GM08714 (cell line): ENCODE measurements around the gene RAD50.
"Not testable (repeated sequence)": the region's sequence is repeated elsewhere in the genome, so short reads cannot be mapped to it uniquely, and the experiment has no call there.

Source experiments
- H3K4me3 ChIP-seq: fragments of 200-500 bp; sonication (Bioruptor generic); 2 replicates; pipeline ENCODE4 v1.5.1; 2014; ENCODE audit warnings: mild to moderate bottlenecking, low read length, inconsistent platforms
- ZNF274 ChIP-seq: IDR thresholded peaks from 2 replicates; pipeline ENCODE4 v1.6.1; 2012; ENCODE audit warnings: mild to moderate bottlenecking, low read depth, low read length

The RAD50 gene

GRCh38 chr5:132556763-132557477 is at the start of gene RAD50:
RAD50 (plus strand) TSS chr5:132556977; CDS start chr5:132557325, 348 bp downstream.
- TF ChIP-seq ZNF274: no peak

GRCh38 chr5:132510076-132510475 is 46.7 kb upstream of the RAD50 start:
- TF ChIP-seq ZNF274: no peak
- no peak overlapping the region for H3K4me3 ChIP-seq

More at GRCh38 chr5:132556763-132557477, at the start of gene RAD50:
- peak within 1 kb of the TSS; percentile 87 for H3K4me3 ChIP-seq

GRCh38 chr5:132513618-132514336 is 43.0 kb upstream of the RAD50 start:
- not testable (repeated sequence) for H3K4me3 ChIP-seq

- H3K4me3 ChIP-seq: not testable (repeated sequence)
Observed at GRCh38 chr5:132522067-132522466, 34.7 kb upstream of the RAD50 start.

GRCh38 chr5:132524877-132525276 is 31.9 kb upstream of the RAD50 start:
- not testable (repeated sequence) for H3K4me3 ChIP-seq

- H3K4me3 ChIP-seq: no peak overlapping the region
- no peak for TF ChIP-seq ZNF274
Observed at GRCh38 chr5:132525299-132525724, 31.5 kb upstream of the RAD50 start.

GRCh38 chr5:132526290-132526973 is 30.3 kb upstream of the RAD50 start:
- H3K4me3 ChIP-seq: no peak overlapping the region
- no peak for TF ChIP-seq ZNF274

- H3K4me3 ChIP-seq: no peak overlapping the region
- no peak for TF ChIP-seq ZNF274
Observed at GRCh38 chr5:132526974-132527564, 29.7 kb upstream of the RAD50 start.

GRCh38 chr5:132528021-132528420 is 28.8 kb upstream of the RAD50 start:
- TF ChIP-seq ZNF274: no peak
- H3K4me3 ChIP-seq: no peak overlapping the region

GRCh38 chr5:132528866-132529634 is 27.7 kb upstream of the RAD50 start:
- no peak for TF ChIP-seq ZNF274
- no peak overlapping the region for H3K4me3 ChIP-seq

GRCh38 chr5:132530946-132531345 is 25.8 kb upstream of the RAD50 start:
- no peak for TF ChIP-seq ZNF274
- H3K4me3 ChIP-seq: no peak overlapping the region

GRCh38 chr5:132539716-132540115 is 17.1 kb upstream of the RAD50 start:
- no peak overlapping the region for H3K4me3 ChIP-seq
- no peak for TF ChIP-seq ZNF274

- no peak overlapping the region for H3K4me3 ChIP-seq
- TF ChIP-seq ZNF274: no peak
Observed at GRCh38 chr5:132540149-132540548, 16.6 kb upstream of the RAD50 start.

- no peak overlapping the region for H3K4me3 ChIP-seq
- TF ChIP-seq ZNF274: no peak
Observed at GRCh38 chr5:132540764-132541163, 16.0 kb upstream of the RAD50 start.
